GM12891 (cell line): ENCODE measurements around the gene STXBP6.

Source experiments
- DNase-seq: peaks from one replicate; pipeline ENCODE4 v3.0.0; 2011; ENCODE audit warnings: low spot score; ENCODE audit not compliant: insufficient read length
- FAIRE-seq: peaks from 2 replicates; lab custom pipeline; 2011; peaks lifted over from hg19 to GRCh38; lab: Jason Lieb, UNC
- PAX5 ChIP-seq: IDR thresholded peaks from 2 replicates; pipeline ENCODE4 v1.6.1; 2011; ENCODE audit warnings: low read length, moderate library complexity, mild to moderate bottlenecking; ENCODE audit not compliant: insufficient read depth, severe bottlenecking
- POLR2A ChIP-seq: IDR thresholded peaks from 2 replicates; pipeline ENCODE4 v1.6.1; 2011; ENCODE audit warnings: low read depth, low read length, control low read depth
- POLR2AphosphoS5 ChIP-seq: IDR thresholded peaks from 2 replicates; pipeline ENCODE4 v1.6.1; 2011; ENCODE audit warnings: low read depth, low read length, control low read depth
- POU2F2 ChIP-seq: IDR thresholded peaks from 2 replicates; pipeline ENCODE4 v1.6.1; 2011; ENCODE audit warnings: low read depth, mild to moderate bottlenecking, control low read depth, low read length, moderate library complexity
- SPI1 ChIP-seq: IDR thresholded peaks from 2 replicates; pipeline ENCODE4 v1.6.1; 2011; ENCODE audit warnings: low read depth, low read length, control low read depth
- TAF1 ChIP-seq: IDR thresholded peaks from 2 replicates; pipeline ENCODE4 v1.6.1; 2011; ENCODE audit warnings: low read depth, low read length, control low read depth

The STXBP6 gene

GRCh38 chr14:24888532-24888931 lies 161.4 kb downstream of the STXBP6 start:
- FAIRE-seq (no peak), DNase-seq (no peak)
- TF ChIP-seq TAF1 = no peak
- no peak for TF ChIP-seq POLR2AphosphoS5
- TF ChIP-seq POU2F2 = no peak
- TF ChIP-seq PAX5 = no peak
- TF ChIP-seq SPI1 = no peak
- TF ChIP-seq POLR2A = no peak

GRCh38 chr14:24887623-24888304 lies 162.2 kb downstream of the STXBP6 start:
- FAIRE-seq (no peak), DNase-seq (no peak)
- TF ChIP-seq SPI1 (no peak), POLR2AphosphoS5 (no peak), POU2F2 (no peak), PAX5 (no peak), POLR2A (no peak), TAF1 (no peak)

DNA sequence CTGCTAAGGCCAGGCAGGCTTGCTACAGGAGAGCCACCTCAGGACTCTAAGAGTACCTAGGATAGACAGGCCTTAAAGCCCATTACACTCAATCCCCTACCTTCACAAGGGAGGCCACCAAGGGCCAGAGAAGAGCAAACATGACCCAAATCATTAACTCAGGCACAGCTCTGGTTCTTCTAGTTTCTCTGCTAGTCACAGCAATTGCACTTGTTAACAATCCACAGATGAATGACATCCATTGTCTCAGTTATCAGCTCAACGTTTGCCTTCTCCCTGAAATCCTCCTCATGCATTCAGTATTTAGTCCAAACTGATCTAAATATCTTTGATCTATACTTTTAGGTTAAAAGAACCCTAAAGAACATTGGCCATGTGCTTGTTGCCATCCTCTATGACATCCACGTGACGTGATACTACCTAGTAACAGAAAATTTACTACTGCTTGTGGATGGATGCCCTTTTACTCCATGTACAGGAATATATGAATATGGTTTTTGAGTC lies 164.5 kb downstream of the STXBP6 start:
- FAIRE-seq = no peak
- TF ChIP-seq POLR2AphosphoS5 (no peak), POLR2A (no peak), SPI1 (no peak), PAX5 (no peak), POU2F2 (no peak), TAF1 (no peak)

GRCh38 chr14:24883576-24883975 lies 166.4 kb downstream of the STXBP6 start:
- no peak for TF ChIP-seq POU2F2
- TF ChIP-seq POLR2AphosphoS5 = no peak
- no peak for TF ChIP-seq SPI1
- no peak for TF ChIP-seq POLR2A
- no peak for TF ChIP-seq PAX5
- no peak for FAIRE-seq

More for the DNA sequence above, 164.5 kb downstream of the STXBP6 start:
- DNase-seq = no peak

DNA sequence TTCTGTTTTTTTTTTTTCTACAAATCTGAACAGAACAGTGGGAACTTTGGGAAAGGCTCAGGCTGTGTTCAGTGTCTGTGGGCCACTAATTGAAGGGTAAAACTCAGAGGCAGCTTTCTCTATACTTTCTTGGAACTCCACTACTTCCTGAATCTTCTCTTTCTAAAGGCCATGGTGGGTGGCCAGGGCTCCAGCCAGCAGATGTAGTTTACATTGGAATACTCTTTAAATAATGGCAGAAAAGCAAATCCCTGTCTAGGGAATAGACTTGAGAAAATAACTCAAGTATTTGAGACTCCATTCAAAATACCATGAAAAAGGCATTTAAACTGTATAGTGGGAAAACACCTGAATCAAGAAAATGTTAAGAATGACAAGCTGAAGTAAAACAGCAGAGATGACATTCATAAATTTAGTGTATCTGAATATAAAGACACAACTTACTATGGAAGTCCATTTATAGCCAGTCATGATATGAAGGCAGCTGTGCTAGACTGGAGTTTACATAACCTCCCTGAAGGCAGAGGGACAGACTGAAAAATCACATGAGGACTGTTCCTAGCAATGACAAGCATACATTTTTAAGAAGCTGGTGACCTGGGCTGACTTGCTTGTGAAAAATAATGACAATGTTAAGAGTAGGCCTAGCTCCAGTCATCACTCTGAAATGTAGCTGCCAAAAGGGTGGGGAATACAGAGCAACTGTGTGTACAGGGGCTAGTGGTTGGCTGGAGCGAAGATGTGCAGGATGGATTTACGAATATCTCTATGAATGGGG lies 168.6 kb downstream of the STXBP6 start:
- DNase-seq (no peak), FAIRE-seq (no peak)
- TF ChIP-seq TAF1 = no peak
- TF ChIP-seq SPI1 = no peak
- TF ChIP-seq POU2F2 = no peak
- TF ChIP-seq POLR2A = no peak
- no peak for TF ChIP-seq PAX5
- no peak for TF ChIP-seq POLR2AphosphoS5

More at GRCh38 chr14:24883576-24883975, 166.4 kb downstream of the STXBP6 start:
- no peak for DNase-seq

DNA sequence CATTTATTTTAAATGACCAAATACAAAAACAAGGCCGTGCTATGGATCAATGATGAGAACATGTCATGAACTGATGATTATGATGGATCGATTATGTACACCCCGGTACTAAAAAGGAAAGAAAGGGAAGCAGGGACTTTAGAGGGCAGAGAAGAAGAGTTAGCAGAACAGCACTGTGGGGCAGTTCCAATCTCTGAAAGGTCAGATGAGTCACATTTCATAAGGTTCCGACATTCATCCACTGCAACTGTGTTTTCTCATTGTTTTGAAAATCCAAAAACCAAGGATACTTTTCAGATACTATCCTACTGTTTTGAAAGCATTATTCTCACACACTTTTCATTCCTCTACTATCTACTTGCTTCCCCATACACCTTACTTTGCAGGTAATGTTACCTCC lies 169.3 kb downstream of the STXBP6 start:
- FAIRE-seq (no peak), DNase-seq (no peak)
- TF ChIP-seq SPI1 (no peak), TAF1 (no peak), POLR2AphosphoS5 (no peak), POU2F2 (no peak), PAX5 (no peak), POLR2A (no peak)

DNA sequence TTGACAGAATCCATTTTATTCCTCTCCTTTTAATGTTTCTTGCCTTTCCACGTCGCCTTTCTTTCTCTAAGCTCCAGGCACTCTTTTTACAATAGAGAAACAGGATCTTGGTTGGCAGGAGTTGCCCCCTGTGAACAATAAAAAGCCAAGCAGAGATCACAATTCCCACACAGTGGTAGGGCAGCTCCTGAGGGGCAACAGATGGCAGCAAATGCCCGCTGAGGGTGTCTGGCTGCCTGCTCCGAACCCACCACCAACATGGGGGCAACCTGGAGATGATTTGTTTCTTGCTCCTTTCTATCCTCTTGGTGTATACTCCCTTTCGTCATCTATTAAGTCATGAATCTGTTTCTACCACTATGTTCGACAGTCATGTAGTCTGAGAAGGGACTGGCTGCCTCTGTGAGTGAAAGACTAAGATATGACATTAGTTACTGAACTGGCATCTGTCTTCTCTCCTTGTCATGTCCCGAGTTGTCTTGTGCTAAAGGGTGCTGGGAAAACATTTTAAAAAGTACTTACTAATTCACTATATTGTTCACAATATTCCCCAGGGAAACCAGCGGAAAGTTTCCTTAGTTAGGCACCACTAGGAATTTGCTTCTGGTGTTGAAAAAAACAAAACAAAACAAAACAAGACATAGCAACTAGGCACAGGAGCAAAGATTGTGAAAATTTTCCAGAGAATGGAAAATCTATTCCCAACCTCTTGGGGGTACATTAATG lies 170.1 kb downstream of the STXBP6 start:
- DNase-seq (no peak), FAIRE-seq (no peak)

GRCh38 chr14:24876996-24877395 lies 173.0 kb downstream of the STXBP6 start:
- DNase-seq (no peak), FAIRE-seq (no peak)
- TF ChIP-seq POU2F2 (no peak), SPI1 (no peak), POLR2AphosphoS5 (no peak), PAX5 (no peak), POLR2A (no peak), TAF1 (no peak)

More for the DNA sequence above, 170.1 kb downstream of the STXBP6 start:
- TF ChIP-seq POU2F2 = no peak
- TF ChIP-seq PAX5 = no peak
- no peak for TF ChIP-seq SPI1
- TF ChIP-seq POLR2AphosphoS5 = no peak
- TF ChIP-seq POLR2A = no peak
- no peak for TF ChIP-seq TAF1
